MCF 10A (cell line): ENCODE measurements around the gene PLAGL1. TPM values are rescaled to one million over a fixed set of nuclear protein-coding genes. Genes with fewer than 3 reads are reported as not detected.

Source experiments
- BruUV-seq: library from RNA; stranded (reverse); fragments of 400-500 nt; replicated peaks from 2 replicates; lab custom pipeline; 2021; lab: Mats Ljungman, UMichigan
- CTCF ChIA-PET: fragments of 300-600 bp; sonication (Branson Sonifier 250); formaldehyde crosslinking; extraction: SDS; loops from one replicate; lab custom pipeline; 2021; ENCODE audit warnings: antibody characterized with exemption, inconsistent platforms; lab: Yijun Ruan, JAX
- POLR2A ChIA-PET: fragments of 300-600, 350-650 bp; sonication (Branson Sonifier 250); formaldehyde crosslinking; extraction: SDS; loops from one replicate; lab custom pipeline; 2020; ENCODE audit warnings: antibody characterized with exemption, inconsistent platforms; lab: Yijun Ruan, JAX
- DNase-seq: peaks from one replicate; pipeline ENCODE4 v3.0.0-alpha.2; 2018; ENCODE audit not compliant: unreplicated experiment
- H3K27ac Mint-ChIP-seq: one replicate; pipeline ENCODE4 v1.8.0; 2022; ENCODE audit warnings: mild to moderate bottlenecking, low read depth, mixed read lengths; ENCODE audit not compliant: unreplicated experiment
- H3K27me3 Mint-ChIP-seq: one replicate; pipeline ENCODE4 v1.8.0; 2022; ENCODE audit warnings: mixed read lengths; ENCODE audit not compliant: insufficient read depth, unreplicated experiment
- H3K36me3 Mint-ChIP-seq: one replicate; pipeline ENCODE4 v1.8.0; 2022; ENCODE audit warnings: mild to moderate bottlenecking, moderate library complexity, mixed read lengths; ENCODE audit not compliant: insufficient read depth, unreplicated experiment
- H3K4me1 Mint-ChIP-seq: one replicate; pipeline ENCODE4 v1.8.0; 2022; ENCODE audit warnings: mixed read lengths; ENCODE audit not compliant: insufficient read depth, unreplicated experiment
- H3K4me3 Mint-ChIP-seq: one replicate; pipeline ENCODE4 v1.8.0; 2022; ENCODE audit warnings: mild to moderate bottlenecking, moderate library complexity, mixed read lengths; ENCODE audit not compliant: unreplicated experiment
- H3K9me3 Mint-ChIP-seq: one replicate; pipeline ENCODE4 v1.8.0; 2022; ENCODE audit warnings: mixed read lengths; ENCODE audit not compliant: unreplicated experiment
- intact Hi-C: fragments of 100-400 bp; cut with micrococcal nuclease; formaldehyde crosslinking; loops from 2 replicates; pipeline ENCODE4 v1.14.1; 2022
- total RNA-seq: library from RNA; stranded (reverse); gene quantifications from 2 replicates; pipeline ENCODE4 v1.2.3, GENCODE V29; 2022
- TF ChIP-seq, protein P1 (sequence below): fragments of 200-600 bp; IDR thresholded peaks from one replicate; pipeline ENCODE4 v1.8.0; 2022; ENCODE audit warnings: antibody characterized with exemption, mild to moderate bottlenecking; ENCODE audit not compliant: unreplicated experiment

PLAGL1 gene
- total RNA-seq, 1 experiment from 2014 or later: 52.1 TPM

DNA sequence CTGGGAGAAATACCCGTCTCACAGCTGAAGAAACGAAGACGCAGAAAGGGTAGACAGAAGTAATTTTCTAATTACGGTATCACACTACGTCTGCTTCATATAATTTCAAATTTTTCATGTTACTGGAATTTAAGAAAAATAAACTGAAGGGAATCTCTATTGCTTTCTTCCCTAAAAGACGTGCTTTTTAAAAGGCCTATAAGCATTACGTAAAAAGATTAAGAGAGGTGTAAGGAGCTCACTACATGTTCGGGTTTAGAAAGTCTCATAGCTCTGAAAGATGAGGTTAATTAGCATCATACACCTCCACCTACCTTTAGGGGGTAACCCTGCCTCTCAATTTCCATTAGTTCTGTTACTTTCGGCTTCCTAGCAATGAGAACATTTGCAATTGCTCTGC, 787 bp upstream of the PLAGL1 start:
- no peaks in the 10 kb centered on the region for H3K27me3 Mint-ChIP-seq
- no peaks in the 10 kb centered on the region for H3K9me3 Mint-ChIP-seq
- ChIA-PET POLR2A (interaction anchor here (0.6 to 2.1 kb wide), 10 partner anchors 10 to 489 kb away, joined by 3 to 9 read pairs (median 4); partner anchors contain the start of gene LTV1), CTCF (interaction anchor here (0.7 to 2.0 kb wide), 4 partner anchors 55 to 69 kb away, joined by 3 to 7 read pairs (median 4); no protein-coding TSS in a partner anchor)
- no peak for DNase-seq
- TF ChIP-seq, protein P1, sequence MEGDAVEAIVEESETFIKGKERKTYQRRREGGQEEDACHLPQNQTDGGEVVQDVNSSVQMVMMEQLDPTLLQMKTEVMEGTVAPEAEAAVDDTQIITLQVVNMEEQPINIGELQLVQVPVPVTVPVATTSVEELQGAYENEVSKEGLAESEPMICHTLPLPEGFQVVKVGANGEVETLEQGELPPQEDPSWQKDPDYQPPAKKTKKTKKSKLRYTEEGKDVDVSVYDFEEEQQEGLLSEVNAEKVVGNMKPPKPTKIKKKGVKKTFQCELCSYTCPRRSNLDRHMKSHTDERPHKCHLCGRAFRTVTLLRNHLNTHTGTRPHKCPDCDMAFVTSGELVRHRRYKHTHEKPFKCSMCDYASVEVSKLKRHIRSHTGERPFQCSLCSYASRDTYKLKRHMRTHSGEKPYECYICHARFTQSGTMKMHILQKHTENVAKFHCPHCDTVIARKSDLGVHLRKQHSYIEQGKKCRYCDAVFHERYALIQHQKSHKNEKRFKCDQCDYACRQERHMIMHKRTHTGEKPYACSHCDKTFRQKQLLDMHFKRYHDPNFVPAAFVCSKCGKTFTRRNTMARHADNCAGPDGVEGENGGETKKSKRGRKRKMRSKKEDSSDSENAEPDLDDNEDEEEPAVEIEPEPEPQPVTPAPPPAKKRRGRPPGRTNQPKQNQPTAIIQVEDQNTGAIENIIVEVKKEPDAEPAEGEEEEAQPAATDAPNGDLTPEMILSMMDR: no peak
- H3K36me3 Mint-ChIP-seq: no peaks in the 10 kb centered on the region
- intact Hi-C loops: loop anchor here (10.0 kb wide), 2 partner anchors 164 to 334 kb away; partner anchors contain the start of genes LTV1 and PHACTR2
- BruUV-seq: no TSS peak
- peak overlapping the region; percentile 84 for H3K4me3 Mint-ChIP-seq
- no peaks in the 10 kb centered on the region for H3K4me1 Mint-ChIP-seq
- H3K27ac Mint-ChIP-seq: no peak overlapping the region

- peak overlapping the region; percentile 90 for H3K27ac Mint-ChIP-seq
- H3K27me3 Mint-ChIP-seq: no peaks in the 10 kb centered on the region
- ChIA-PET CTCF (interaction anchor here (0.6 to 2.0 kb wide), 5 partner anchors 52 to 623 kb away, joined by 3 to 7 read pairs (median 3); no protein-coding TSS in a partner anchor), POLR2A (interaction anchor here (0.7 to 2.1 kb wide), 11 partner anchors 9 to 1080 kb away, joined by 3 to 9 read pairs (median 4); partner anchors contain the start of gene LTV1)
- TF ChIP-seq, protein P1: no peak
- no peaks in the 10 kb centered on the region for H3K9me3 Mint-ChIP-seq
- peak overlapping the region; percentile 84 for H3K4me3 Mint-ChIP-seq
- peak; percentile 14 for DNase-seq
- no peaks in the 10 kb centered on the region for H3K4me1 Mint-ChIP-seq
- H3K36me3 Mint-ChIP-seq: no peaks in the 10 kb centered on the region
- intact Hi-C loops: loop anchor here (10.0 kb wide), 2 partner anchors 163 to 333 kb away; partner anchors contain the start of genes LTV1 and PHACTR2
- no TSS peak for BruUV-seq
Observed at GRCh38 chr6:144007478-144008119, 460 bp downstream of the PLAGL1 start.

- peak; percentile 47 for DNase-seq
- Mint-ChIP-seq H3K27me3 (no peaks in the 10 kb centered on the region), H3K9me3 (no peaks in the 10 kb centered on the region), H3K36me3 (no peaks in the 10 kb centered on the region), H3K4me3 (peak overlapping the region; percentile 84), H3K27ac (peak overlapping the region; percentile 90), H3K4me1 (no peaks in the 10 kb centered on the region)
- intact Hi-C loops: loop anchor here (10.0 kb wide), 2 partner anchors 162 to 332 kb away; partner anchors contain the start of genes LTV1 and PHACTR2
- TF ChIP-seq, protein P1: no peak
- POLR2A ChIA-PET: interaction anchor here (0.7 to 2.1 kb wide), 12 partner anchors 8 to 1081 kb away, joined by 3 to 9 read pairs (median 4); partner anchors contain the start of gene LTV1
- CTCF ChIA-PET: interaction anchor here (0.6 to 2.0 kb wide), 3 partner anchors 53 to 327 kb away, joined by 3 to 7 read pairs (median 3); no protein-coding TSS in a partner anchor
- BruUV-seq: TSS peak; percentile 99
Observed at GRCh38 chr6:144006736-144007477, 1.2 kb downstream of the PLAGL1 start.
